Right lobe of liver (tissue), 6 donors: ENCODE results near the gene MARK3. TPM values are rescaled to one million over a fixed set of nuclear protein-coding genes. Genes with fewer than 3 reads are reported as not detected.
"Not testable (repeated sequence)": the region's sequence is repeated elsewhere in the genome, so short reads cannot be mapped to it uniquely, and the experiment has no call there.

Experiments
- ATAC-seq, 4 donors: fragments of 200-7000 bp; cut with Tn5 transposase; one replicate each; pipeline ENCODE4 v1.9.1; 2020; ENCODE audit warnings: mild to moderate bottlenecking in 4 of 4, moderate library complexity in 4 of 4
- DNase-seq, 3 donors: peaks; one replicate each; pipeline ENCODE4 v3.0.0-alpha.2; 2020
- H3K27ac ChIP-seq, 3 donors: fragments of 200-600 bp; one replicate each; pipeline ENCODE4 v1.8.0; 2022
- H3K27me3 ChIP-seq, 2 donors: fragments of 200-600 bp; one replicate each; pipeline ENCODE4 v1.8.0; 2022
- H3K36me3 ChIP-seq, 4 donors: fragments of 200-600 bp; sonication (generic) in 1 of 4; one replicate each; pipeline versions ENCODE4 v1.5.1 to v1.8.0; 2017 to 2022; ENCODE audit warnings: control low read depth in 1 of 4
- H3K4me1 ChIP-seq, 4 donors: fragments of 200-600 bp; sonication (generic) in 1 of 4; one replicate each; pipeline versions ENCODE4 v1.5.1 to v1.8.0; 2017 to 2022; ENCODE audit warnings: control low read depth in 1 of 4
- H3K4me3 ChIP-seq, 3 donors: fragments of 200-600 bp; one replicate each; pipeline ENCODE4 v1.8.0; 2022
- H3K9me3 ChIP-seq, 4 donors: fragments of 200-600 bp; sonication (generic) in 1 of 4; one replicate each; pipeline versions ENCODE4 v1.5.1 to v1.8.0; 2017 to 2022; ENCODE audit warnings: control low read depth in 1 of 4
- POLR2A ChIP-seq: fragments of 450-650 bp; IDR thresholded peaks from one replicate; pipeline ENCODE4 v1.6.1; 2017; ENCODE audit warnings: antibody characterized with exemption, mild to moderate bottlenecking
- WGBS: methylation state at CpG from one replicate; pipeline ENCODE4 v1.1.6; 2018; ENCODE audit warnings: low coverage, low lambda C conversion rate; ENCODE audit not compliant: insufficient coverage; ENCODE audit errors: missing lambda C conversion rate; 5-methylcytosine and 5-hydroxymethylcytosine counted together
- intact Hi-C, 2 donors: fragments of 100-400 bp; cut with DNase I; formaldehyde crosslinking; loops; one replicate each; pipeline versions ENCODE4 v1.11.2 to v1.14.1; 2022
- total RNA-seq, 6 experiments: library from RNA; depleted of rRNA in 2 of 6; stranded (reverse); fragments of >200 nt in 2 of 6; fragmentation: NEBNext Ultra II Directional in 3 of 6; extraction: Animal tissue kit (Norgen Biotek cat#: 25700) in 3 of 6; gene quantifications; one replicate each; pipeline versions ENCODE4 v1.1.0 to v1.2.4, GENCODE V29; 2016 to 2023
- TF ChIP-seq, protein P1 (sequence below), 4 donors: fragments of 200-600 bp in 3 of 4; fragments of 450-650 bp in 1 of 4; IDR thresholded peaks; one replicate each; pipeline versions ENCODE4 v1.5.1 to v1.8.0; 2016 to 2022; ENCODE audit warnings: antibody characterized with exemption in 4 of 4, mild to moderate bottlenecking in 2 of 4
- donor health status: DM: no; HTN: yes; CAD: no.
- donor health status: DM: no; HTN: no; CAD: no.
- donor health status: DM: no; HTN: no; CAD: no.
- donor health status: DM: no; HTN: yes; CAD: no.
- donor health status: DM: no; HTN: yes; CAD: no.

MARK3 gene
- total RNA-seq, 6 experiments from 2014 or later: 25.5 to 34.3 (median 27.3) TPM

GRCh38 chr14:103522649-103523574 lies 137.7 kb downstream of the MARK3 start, which contains the start of gene CKB:
Gene CKB (minus strand): TSS chr14:103522830. CDS start chr14:103522493, 337 bp downstream.
- WGBS: 53% methylated on average over 3 of the region's 107 CpGs
- peak within 1 kb of the TSS; percentile 40 to 50 (median 42) for H3K4me3 ChIP-seq
- TF ChIP-seq, protein P1, sequence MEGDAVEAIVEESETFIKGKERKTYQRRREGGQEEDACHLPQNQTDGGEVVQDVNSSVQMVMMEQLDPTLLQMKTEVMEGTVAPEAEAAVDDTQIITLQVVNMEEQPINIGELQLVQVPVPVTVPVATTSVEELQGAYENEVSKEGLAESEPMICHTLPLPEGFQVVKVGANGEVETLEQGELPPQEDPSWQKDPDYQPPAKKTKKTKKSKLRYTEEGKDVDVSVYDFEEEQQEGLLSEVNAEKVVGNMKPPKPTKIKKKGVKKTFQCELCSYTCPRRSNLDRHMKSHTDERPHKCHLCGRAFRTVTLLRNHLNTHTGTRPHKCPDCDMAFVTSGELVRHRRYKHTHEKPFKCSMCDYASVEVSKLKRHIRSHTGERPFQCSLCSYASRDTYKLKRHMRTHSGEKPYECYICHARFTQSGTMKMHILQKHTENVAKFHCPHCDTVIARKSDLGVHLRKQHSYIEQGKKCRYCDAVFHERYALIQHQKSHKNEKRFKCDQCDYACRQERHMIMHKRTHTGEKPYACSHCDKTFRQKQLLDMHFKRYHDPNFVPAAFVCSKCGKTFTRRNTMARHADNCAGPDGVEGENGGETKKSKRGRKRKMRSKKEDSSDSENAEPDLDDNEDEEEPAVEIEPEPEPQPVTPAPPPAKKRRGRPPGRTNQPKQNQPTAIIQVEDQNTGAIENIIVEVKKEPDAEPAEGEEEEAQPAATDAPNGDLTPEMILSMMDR (IDR thresholded peaks at IDR 0.05): no peak
- TF ChIP-seq POLR2A: peak; percentile 58
- peaks cover 0 to 41% (median 8%) of the 10 kb centered on the region in 4 donors for H3K4me1 ChIP-seq
- ATAC-seq (peak; percentile 14 to 28 (median 18)), DNase-seq (peak in 2 of 3 donors; percentile 51 to 66)
- peak within 1 kb of the TSS in 1 of 3 donors; percentile 8 for H3K27ac ChIP-seq
- H3K27me3 ChIP-seq: peaks cover 0 to 10% of the 10 kb centered on the region in 2 donors
- intact Hi-C loops: no loop called here
- no peaks in the 10 kb centered on the region for H3K36me3 ChIP-seq
- no peaks in the 10 kb centered on the region for H3K9me3 ChIP-seq

- intact Hi-C loops: no loop called here
- H3K9me3 ChIP-seq: no peaks in the 10 kb centered on the region
- TF ChIP-seq POLR2A: no peak
- TF ChIP-seq, protein P1 (IDR thresholded peaks at IDR 0.05): no peak
- ATAC-seq (no peak), DNase-seq (no peak)
- H3K4me1 ChIP-seq: peaks cover 0 to 40% (median 8%) of the 10 kb centered on the region in 4 donors
- H3K4me3 ChIP-seq: no peak overlapping the region
- WGBS: 61% methylated on average over 10 of the region's 10 CpGs
- H3K27me3 ChIP-seq: peaks cover 0 to 10% of the 10 kb centered on the region in 2 donors
- no peaks in the 10 kb centered on the region for H3K36me3 ChIP-seq
- no peak overlapping the region for H3K27ac ChIP-seq
These were observed 138.3 kb downstream of the MARK3 start for GRCh38 chr14:103523575-103523954.

GRCh38 chr14:103524002-103524935 lies 139.1 kb downstream of the MARK3 start:
- H3K27ac ChIP-seq: no peak overlapping the region
- ATAC-seq: no peak
- peaks cover 0 to 41% (median 8%) of the 10 kb centered on the region in 4 donors for H3K4me1 ChIP-seq
- H3K4me3 ChIP-seq: no peak overlapping the region
- no peaks in the 10 kb centered on the region for H3K36me3 ChIP-seq
- 64% methylated on average over 6 of the region's 12 CpGs for WGBS
- H3K27me3 ChIP-seq: peaks cover 0 to 10% of the 10 kb centered on the region in 2 donors
- intact Hi-C loops: no loop called here
- DNase-seq: no peak
- H3K9me3 ChIP-seq: no peaks in the 10 kb centered on the region
- no peak for TF ChIP-seq POLR2A
- TF ChIP-seq, protein P1 (IDR thresholded peaks at IDR 0.05): no peak

GRCh38 chr14:103525430-103526246 lies 140.4 kb downstream of the MARK3 start:
- DNase-seq, intact Hi-C loops, H3K27me3 ChIP-seq, H3K4me3 ChIP-seq, H3K36me3 ChIP-seq, ATAC-seq, H3K9me3 ChIP-seq, H3K27ac ChIP-seq: not testable (repeated sequence)
- H3K4me1 ChIP-seq: peaks cover 0 to 51% (median 13%) of the 10 kb centered on the region in 4 donors
- WGBS: 53% methylated on average over 11 of the region's 17 CpGs
